Activated naive CD8-positive, alpha-beta T cell treated with anti-CD3 and anti-CD28 coated beads, Interleukin-2, amount 50 U/mL, for 24 hours (primary cell): Measurements from ENCODE around the gene TCAP.
"Not testable (repeated sequence)": the region's sequence is repeated elsewhere in the genome, so short reads cannot be mapped to it uniquely, and the experiment has no call there.

Source experiments
- ATAC-seq: fragments of 150-1000 bp; cut with Tn5 transposase; one replicate; pipeline ENCODE4 v1.10.0; 2021
- DNase-seq: peaks from one replicate; pipeline ENCODE4 v3.0.0; 2021
- H3K27ac Mint-ChIP-seq: one replicate; pipeline ENCODE4 v1.8.0; 2021; ENCODE audit warnings: mild to moderate bottlenecking, mixed read lengths
- H3K27me3 Mint-ChIP-seq: one replicate; pipeline ENCODE4 v1.8.0; 2021; ENCODE audit warnings: mixed read lengths
- H3K36me3 Mint-ChIP-seq: one replicate; pipeline ENCODE4 v1.8.0; 2021; ENCODE audit warnings: low read depth, mixed read lengths
- H3K4me1 Mint-ChIP-seq: one replicate; pipeline ENCODE4 v1.8.0; 2021; ENCODE audit warnings: mixed read lengths
- H3K4me3 Mint-ChIP-seq: one replicate; pipeline ENCODE4 v1.8.0; 2021; ENCODE audit warnings: mild to moderate bottlenecking, moderate library complexity, mixed read lengths
- H3K9me3 Mint-ChIP-seq: one replicate; pipeline ENCODE4 v1.8.0; 2021; ENCODE audit warnings: mixed read lengths

TCAP gene

GRCh38 chr17:39702901-39703893 is 38.0 kb downstream of the TCAP start:
- peaks cover 34% of the 10 kb centered on the region for H3K27me3 Mint-ChIP-seq
- no peak overlapping the region for H3K27ac Mint-ChIP-seq
- ATAC-seq (peak; percentile 58), DNase-seq (no peak)
- no peaks in the 10 kb centered on the region for H3K9me3 Mint-ChIP-seq
- H3K36me3 Mint-ChIP-seq = no peaks in the 10 kb centered on the region
- H3K4me3 Mint-ChIP-seq = no peak overlapping the region
- H3K4me1 Mint-ChIP-seq = peaks cover 18% of the 10 kb centered on the region

GRCh38 chr17:39703913-39704312 is 38.8 kb downstream of the TCAP start:
- ATAC-seq (no peak), DNase-seq (no peak)
- Mint-ChIP-seq H3K9me3 (no peaks in the 10 kb centered on the region), H3K4me3 (no peak overlapping the region), H3K4me1 (peaks cover 18% of the 10 kb centered on the region), H3K27me3 (peaks cover 27% of the 10 kb centered on the region), H3K27ac (no peak overlapping the region), H3K36me3 (no peaks in the 10 kb centered on the region)

- Mint-ChIP-seq H3K9me3 (no peaks in the 10 kb centered on the region), H3K36me3 (no peaks in the 10 kb centered on the region), H3K27ac (no peak overlapping the region), H3K4me3 (no peak overlapping the region), H3K4me1 (peaks cover 13% of the 10 kb centered on the region), H3K27me3 (peaks cover 18% of the 10 kb centered on the region)
- ATAC-seq (peak; percentile 20), DNase-seq (no peak)
Observed at GRCh38 chr17:39704821-39705551, 39.8 kb downstream of the TCAP start.

GRCh38 chr17:39705786-39706348 is 40.7 kb downstream of the TCAP start:
- ATAC-seq = no peak
- Mint-ChIP-seq H3K27me3 (peaks cover 13% of the 10 kb centered on the region), H3K4me3 (no peak overlapping the region), H3K36me3 (no peaks in the 10 kb centered on the region), H3K27ac (no peak overlapping the region), H3K4me1 (peaks cover 13% of the 10 kb centered on the region), H3K9me3 (no peaks in the 10 kb centered on the region)
- no peak for DNase-seq

- peaks cover 7% of the 10 kb centered on the region for H3K27me3 Mint-ChIP-seq
- H3K4me3 Mint-ChIP-seq = no peak overlapping the region
- no peaks in the 10 kb centered on the region for H3K36me3 Mint-ChIP-seq
Observed at GRCh38 chr17:39706383-39706782, 41.2 kb downstream of the TCAP start.

GRCh38 chr17:39706921-39707337 is 41.8 kb downstream of the TCAP start:
- H3K9me3 Mint-ChIP-seq = no peaks in the 10 kb centered on the region

More at GRCh38 chr17:39706383-39706782, 41.2 kb downstream of the TCAP start:
- H3K9me3 Mint-ChIP-seq = no peaks in the 10 kb centered on the region
- ATAC-seq (no peak), DNase-seq (no peak)
- H3K4me1 Mint-ChIP-seq = peaks cover 13% of the 10 kb centered on the region
- H3K27ac Mint-ChIP-seq = no peak overlapping the region

GRCh38 chr17:39709319-39709997 is 44.3 kb downstream of the TCAP start:
- no peak overlapping the region for H3K27ac Mint-ChIP-seq
- H3K4me3 Mint-ChIP-seq = no peak overlapping the region
- H3K36me3 Mint-ChIP-seq = no peaks in the 10 kb centered on the region
- H3K4me1 Mint-ChIP-seq = peaks cover 8% of the 10 kb centered on the region
- no peaks in the 10 kb centered on the region for H3K27me3 Mint-ChIP-seq
- no peaks in the 10 kb centered on the region for H3K9me3 Mint-ChIP-seq
- no peak for ATAC-seq
- DNase-seq = no peak

More at GRCh38 chr17:39706921-39707337, 41.8 kb downstream of the TCAP start:
- H3K4me3 Mint-ChIP-seq = no peak overlapping the region
- peaks cover 3% of the 10 kb centered on the region for H3K27me3 Mint-ChIP-seq
- ATAC-seq (no peak), DNase-seq (no peak)
- no peaks in the 10 kb centered on the region for H3K36me3 Mint-ChIP-seq
- H3K4me1 Mint-ChIP-seq = peaks cover 13% of the 10 kb centered on the region
- no peak overlapping the region for H3K27ac Mint-ChIP-seq

- peaks cover 8% of the 10 kb centered on the region for H3K4me1 Mint-ChIP-seq
- no peak overlapping the region for H3K27ac Mint-ChIP-seq
- H3K36me3 Mint-ChIP-seq = no peaks in the 10 kb centered on the region
- DNase-seq = no peak
- no peak overlapping the region for H3K4me3 Mint-ChIP-seq
- no peak for ATAC-seq
- no peaks in the 10 kb centered on the region for H3K27me3 Mint-ChIP-seq
- H3K9me3 Mint-ChIP-seq = no peaks in the 10 kb centered on the region
Observed at GRCh38 chr17:39709998-39710964, 45.1 kb downstream of the TCAP start.

GRCh38 chr17:39711071-39711470 is 45.9 kb downstream of the TCAP start:
- H3K9me3 Mint-ChIP-seq, H3K27ac Mint-ChIP-seq, H3K36me3 Mint-ChIP-seq, H3K4me1 Mint-ChIP-seq, H3K4me3 Mint-ChIP-seq, DNase-seq, H3K27me3 Mint-ChIP-seq, ATAC-seq: not testable (repeated sequence)

- Mint-ChIP-seq H3K4me3 (no peak overlapping the region), H3K36me3 (no peaks in the 10 kb centered on the region), H3K9me3 (no peaks in the 10 kb centered on the region), H3K27ac (no peak overlapping the region), H3K4me1 (peaks cover 6% of the 10 kb centered on the region), H3K27me3 (no peaks in the 10 kb centered on the region)
- ATAC-seq = no peak
- no peak for DNase-seq
Observed at GRCh38 chr17:39711851-39712250, 46.7 kb downstream of the TCAP start.

- H3K4me3 Mint-ChIP-seq = no peak overlapping the region
- DNase-seq (no peak), ATAC-seq (no peak)
- H3K27me3 Mint-ChIP-seq = no peaks in the 10 kb centered on the region
- no peaks in the 10 kb centered on the region for H3K4me1 Mint-ChIP-seq
- H3K36me3 Mint-ChIP-seq = no peaks in the 10 kb centered on the region
- no peak overlapping the region for H3K27ac Mint-ChIP-seq
- H3K9me3 Mint-ChIP-seq = no peaks in the 10 kb centered on the region
Observed at GRCh38 chr17:39714234-39714633, 49.1 kb downstream of the TCAP start.

GRCh38 chr17:39715375-39716072 is 50.4 kb downstream of the TCAP start:
- no peak for ATAC-seq
- no peaks in the 10 kb centered on the region for H3K27me3 Mint-ChIP-seq
- H3K36me3 Mint-ChIP-seq = no peaks in the 10 kb centered on the region
- H3K4me1 Mint-ChIP-seq = no peaks in the 10 kb centered on the region
- no peak overlapping the region for H3K4me3 Mint-ChIP-seq
- no peak for DNase-seq
- no peak overlapping the region for H3K27ac Mint-ChIP-seq
- H3K9me3 Mint-ChIP-seq = no peaks in the 10 kb centered on the region
